Measurements from ENCODE around the gene GPATCH1. TPM values are rescaled to one million over a fixed set of nuclear protein-coding genes. Genes with fewer than 3 reads are reported as not detected.

The GPATCH1 gene
- total and polyA plus RNA-seq, 4 donors, result 2.5 to 5.2 (median 3.6) TPM

DNA sequence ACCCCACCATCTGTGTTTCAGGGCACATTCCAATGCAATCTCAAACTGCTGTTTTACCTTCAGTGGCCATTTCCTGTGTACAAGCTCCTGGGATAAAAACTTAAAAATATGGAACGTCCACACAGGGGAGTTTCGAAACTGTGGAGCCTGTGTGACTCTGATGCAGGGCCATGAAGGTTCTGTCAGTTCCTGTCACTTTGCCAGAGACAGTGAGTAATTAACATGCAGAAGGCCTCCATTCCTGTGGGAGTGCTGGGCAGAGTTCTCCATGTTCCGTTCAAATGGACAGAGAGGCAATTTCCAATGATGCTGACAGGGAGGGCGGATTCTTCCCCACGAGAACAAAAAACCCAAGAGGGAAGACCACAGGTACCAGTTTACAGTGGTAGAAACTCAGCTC is 75.4 kb downstream of the GPATCH1 start:
- TF ChIP-seq YY1 (IDR thresholded peaks at IDR 0.05), result no peak
- TF ChIP-seq NR2F2 (IDR thresholded peaks at IDR 0.05), result no peak
- TF ChIP-seq SP1 (IDR thresholded peaks at IDR 0.05), result no peak
- TF ChIP-seq, protein P1, sequence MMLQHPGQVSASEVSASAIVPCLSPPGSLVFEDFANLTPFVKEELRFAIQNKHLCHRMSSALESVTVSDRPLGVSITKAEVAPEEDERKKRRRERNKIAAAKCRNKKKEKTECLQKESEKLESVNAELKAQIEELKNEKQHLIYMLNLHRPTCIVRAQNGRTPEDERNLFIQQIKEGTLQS (IDR thresholded peaks at IDR 0.05), result no peak
- no peak for TF ChIP-seq ZBTB33 (IDR thresholded peaks at IDR 0.05)
- no peaks in the 10 kb centered on the region for H3K36me3 ChIP-seq (ENCODE audit: control insufficient read depth in 4 of 4, insufficient read depth in 3 of 4, low read depth in 1 of 4, low read length in 3 of 4)
- H3K27me3 ChIP-seq (ENCODE audit: control insufficient read depth in 4 of 4, insufficient read depth in 4 of 4, low read length in 3 of 4), result no peaks in the 10 kb centered on the region
- H3K9ac ChIP-seq (ENCODE audit: low read depth in 1 of 2, low read length in 2 of 2), result no peak overlapping the region
- peaks cover 8 to 25% (median 16%) of the 10 kb centered on the region in 4 donors for H3K4me1 ChIP-seq (ENCODE audit: control insufficient read depth in 4 of 4, insufficient read depth in 4 of 4, low read length in 3 of 4)
- peak overlapping the region in 1 of 2 donors; percentile 32 for H3K27ac ChIP-seq (ENCODE audit: low read depth in 1 of 2, low read length in 2 of 2)
- no peak overlapping the region for H3K4me3 ChIP-seq (ENCODE audit: low read depth in 1 of 3, low read length in 3 of 3)
- WGBS, result 75% methylated on average over 5 of the region's 5 CpGs
- no peak for DNase-seq (ENCODE audit: low spot score)
- no peaks in the 10 kb centered on the region for H3K9me3 ChIP-seq (ENCODE audit: control insufficient read depth in 4 of 4, low read length in 3 of 4)

DNA sequence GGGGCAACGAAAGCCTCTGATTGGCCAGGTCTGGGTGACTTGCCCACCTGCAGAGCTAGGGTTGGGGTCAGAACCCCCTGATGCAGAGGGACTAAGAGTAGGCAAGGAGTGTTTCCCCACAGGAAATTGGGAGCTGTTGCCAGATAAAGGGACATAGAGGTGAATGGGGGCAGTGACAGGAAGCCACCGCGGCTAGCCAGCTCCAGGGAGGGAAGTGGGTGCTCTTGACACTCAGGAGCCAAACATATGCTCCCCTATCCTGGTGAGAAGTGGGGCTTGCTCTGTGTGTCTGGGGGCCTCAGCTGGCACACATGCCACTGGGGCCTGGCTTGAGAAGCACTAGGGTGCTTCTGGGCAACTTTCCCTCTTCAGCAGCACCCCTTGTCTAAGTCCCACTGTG is 76.9 kb downstream of the GPATCH1 start:
- H3K4me1 ChIP-seq (ENCODE audit: control insufficient read depth in 4 of 4, insufficient read depth in 4 of 4, low read length in 3 of 4), result peaks cover 8 to 19% (median 13%) of the 10 kb centered on the region in 4 donors
- no peak for DNase-seq (ENCODE audit: low spot score)
- H3K27me3 ChIP-seq (ENCODE audit: control insufficient read depth in 4 of 4, insufficient read depth in 4 of 4, low read length in 3 of 4), result no peaks in the 10 kb centered on the region
- no peak overlapping the region for H3K4me3 ChIP-seq (ENCODE audit: low read depth in 1 of 3, low read length in 3 of 3)
- 38% methylated on average over 3 of the region's 3 CpGs for WGBS
- H3K27ac ChIP-seq (ENCODE audit: low read depth in 1 of 2, low read length in 2 of 2), result peak overlapping the region; percentile 72 to 91
- H3K9ac ChIP-seq (ENCODE audit: low read depth in 1 of 2, low read length in 2 of 2), result peak overlapping the region in 1 of 2 donors; percentile 5
- H3K36me3 ChIP-seq (ENCODE audit: control insufficient read depth in 4 of 4, insufficient read depth in 3 of 4, low read depth in 1 of 4, low read length in 3 of 4), result no peaks in the 10 kb centered on the region
- H3K9me3 ChIP-seq (ENCODE audit: control insufficient read depth in 4 of 4, low read length in 3 of 4), result no peaks in the 10 kb centered on the region
- TF ChIP-seq, protein P2, sequence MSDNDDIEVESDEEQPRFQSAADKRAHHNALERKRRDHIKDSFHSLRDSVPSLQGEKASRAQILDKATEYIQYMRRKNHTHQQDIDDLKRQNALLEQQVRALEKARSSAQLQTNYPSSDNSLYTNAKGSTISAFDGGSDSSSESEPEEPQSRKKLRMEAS (IDR thresholded peaks at IDR 0.05), result no peak
- no peak for TF ChIP-seq FOXA2 (IDR thresholded peaks at IDR 0.05)
- TF ChIP-seq, protein P1 (IDR thresholded peaks at IDR 0.05), result no peak
- TF ChIP-seq HNF4G (IDR thresholded peaks at IDR 0.05), result no peak
- no peak for TF ChIP-seq JUND (IDR thresholded peaks at IDR 0.05)

DNA sequence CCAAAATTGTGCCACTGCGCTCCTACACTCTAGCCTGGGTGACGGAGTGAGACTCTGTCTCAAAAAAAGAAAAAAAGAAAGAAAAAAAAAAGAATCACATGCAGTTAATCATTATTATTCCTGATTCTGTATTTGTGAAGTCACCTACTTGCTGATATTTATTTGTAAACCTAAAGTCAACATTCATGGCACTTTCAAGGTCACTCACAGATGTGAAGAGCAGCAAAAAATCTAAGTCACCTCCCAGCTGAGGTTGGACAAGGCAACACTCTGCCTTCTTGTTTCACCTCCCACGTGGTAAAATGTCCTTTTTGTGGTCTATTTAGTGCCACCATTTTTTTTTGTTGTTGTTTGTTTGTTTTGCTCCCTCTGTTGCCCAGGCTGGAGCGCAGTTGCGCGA is 77.4 kb downstream of the GPATCH1 start:
- H3K4me1 ChIP-seq (ENCODE audit: control insufficient read depth in 4 of 4, insufficient read depth in 4 of 4, low read length in 3 of 4), result peaks cover 8 to 16% (median 12%) of the 10 kb centered on the region in 4 donors
- no peaks in the 10 kb centered on the region for H3K36me3 ChIP-seq (ENCODE audit: control insufficient read depth in 4 of 4, insufficient read depth in 3 of 4, low read depth in 1 of 4, low read length in 3 of 4)
- DNase-seq (ENCODE audit: low spot score), result no peak
- H3K9ac ChIP-seq (ENCODE audit: low read depth in 1 of 2, low read length in 2 of 2), result peak overlapping the region in 1 of 2 donors; percentile 5
- H3K9me3 ChIP-seq (ENCODE audit: control insufficient read depth in 4 of 4, low read length in 3 of 4), result no peaks in the 10 kb centered on the region
- H3K4me3 ChIP-seq (ENCODE audit: low read depth in 1 of 3, low read length in 3 of 3), result no peak overlapping the region
- 45% methylated on average over 6 of the region's 6 CpGs for WGBS
- TF ChIP-seq HNF4A (conservative IDR thresholded peaks at IDR 0.05) (peak; percentile 10 to 32), YY1 (IDR thresholded peaks at IDR 0.05) (peak; percentile 39), TAF1 (conservative IDR thresholded peaks at IDR 0.05) (no peak), FOXA2 (IDR thresholded peaks at IDR 0.05) (peak; percentile 55), JUND (IDR thresholded peaks at IDR 0.05) (no peak), CTCF (IDR thresholded peaks at IDR 0.05; ENCODE audit: low read depth, low read length, missing input control) (no peak), EGR1 (IDR thresholded peaks at IDR 0.05; ENCODE audit: low read depth in 2 of 2) (no peak), RXRA (IDR thresholded peaks at IDR 0.05) (peak; percentile 46 to 56), ZBTB33 (IDR thresholded peaks at IDR 0.05) (no peak), NR2F2 (IDR thresholded peaks at IDR 0.05) (no peak), SP1 (IDR thresholded peaks at IDR 0.05) (peak; percentile 79), HNF4G (IDR thresholded peaks at IDR 0.05) (no peak)
- TF ChIP-seq, protein P1 (IDR thresholded peaks at IDR 0.05), result no peak
- TF ChIP-seq, protein P2 (IDR thresholded peaks at IDR 0.05), result no peak
- no peaks in the 10 kb centered on the region for H3K27me3 ChIP-seq (ENCODE audit: control insufficient read depth in 4 of 4, insufficient read depth in 4 of 4, low read length in 3 of 4)
- peak overlapping the region; percentile 72 to 91 for H3K27ac ChIP-seq (ENCODE audit: low read depth in 1 of 2, low read length in 2 of 2)
